Measurements from ENCODE around the gene OR10V1. TPM values are rescaled to one million over a fixed set of nuclear protein-coding genes. Genes with fewer than 3 reads are reported as not detected.

OR10V1 gene
- total and polyA plus RNA-seq, 2 experiments from 2014 or later, result not detected

- H3K79me2 ChIP-seq (replicated peaks; ENCODE audit: insufficient read depth), result no peaks in the 10 kb centered on the region
- H3K4me2 ChIP-seq, result no peak overlapping the region
- no peaks in the 10 kb centered on the region for H4K20me1 ChIP-seq (replicated peaks; ENCODE audit: insufficient read depth)
- no peaks in the 10 kb centered on the region for H3K4me1 Mint-ChIP-seq
- no peaks in the 10 kb centered on the region for H3K4me1 ChIP-seq (ENCODE audit: insufficient read depth)
- H3K4me3 Mint-ChIP-seq, result no peak overlapping the region
- no peak for ATAC-seq
- H3K9me3 Mint-ChIP-seq, result no peaks in the 10 kb centered on the region
- no peak overlapping the region for H3K27ac ChIP-seq (ENCODE audit: low read depth)
- no peaks in the 10 kb centered on the region for H3K27me3 ChIP-seq (ENCODE audit: insufficient read depth)
- no peak overlapping the region for H3K27ac Mint-ChIP-seq
- H3K36me3 Mint-ChIP-seq (ENCODE audit: low read depth), result no peaks in the 10 kb centered on the region
- H2AFZ ChIP-seq, result no peak overlapping the region
- H3K36me3 ChIP-seq (ENCODE audit: insufficient read depth), result no peaks in the 10 kb centered on the region
- TF ChIP-seq ZNF331 (CRISPR knock-in tag; IDR thresholded peaks at IDR 0.05; ENCODE audit: low read depth) (no peak), EZH2 (IDR thresholded peaks at IDR 0.05; ENCODE audit: low read depth, unreplicated experiment) (no peak), POLR2AphosphoS5 (IDR thresholded peaks at IDR 0.05; ENCODE audit: low read depth) (no peak), ZNF114 (CRISPR knock-in tag; IDR thresholded peaks at IDR 0.05) (no peak), CREB1 (CRISPR knock-in tag; IDR thresholded peaks at IDR 0.05; ENCODE audit: low read depth) (no peak)
- TF ChIP-seq, protein P1, sequence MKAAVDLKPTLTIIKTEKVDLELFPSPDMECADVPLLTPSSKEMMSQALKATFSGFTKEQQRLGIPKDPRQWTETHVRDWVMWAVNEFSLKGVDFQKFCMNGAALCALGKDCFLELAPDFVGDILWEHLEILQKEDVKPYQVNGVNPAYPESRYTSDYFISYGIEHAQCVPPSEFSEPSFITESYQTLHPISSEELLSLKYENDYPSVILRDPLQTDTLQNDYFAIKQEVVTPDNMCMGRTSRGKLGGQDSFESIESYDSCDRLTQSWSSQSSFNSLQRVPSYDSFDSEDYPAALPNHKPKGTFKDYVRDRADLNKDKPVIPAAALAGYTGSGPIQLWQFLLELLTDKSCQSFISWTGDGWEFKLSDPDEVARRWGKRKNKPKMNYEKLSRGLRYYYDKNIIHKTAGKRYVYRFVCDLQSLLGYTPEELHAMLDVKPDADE (IDR thresholded peaks at IDR 0.05), result no peak
- H3F3A ChIP-seq (replicated peaks; ENCODE audit: low read depth), result no peaks in the 10 kb centered on the region
- 0 out of 2 replicates have a peak, but pooled peaks cover 7% of the 10 kb centered on the region for H3K9me2 ChIP-seq (ENCODE audit: insufficient read depth)
- no peak overlapping the region for H3K4me3 ChIP-seq
- peaks cover 2% of the 10 kb centered on the region for H3K27me3 Mint-ChIP-seq (ENCODE audit: insufficient read depth, low read depth, poor library complexity)
- no peak for DNase-seq (ENCODE audit: low spot score)
Measured at GRCh38 chr11:59724066-59724465, 10.4 kb upstream of the OR10V1 start.

GRCh38 chr11:59719556-59719955 is 5.9 kb upstream of the OR10V1 start:
- H3K4me3 Mint-ChIP-seq, result no peak overlapping the region
- Histone ChIP-seq H3K79me2 (replicated peaks; ENCODE audit: insufficient read depth) (no peaks in the 10 kb centered on the region), H3F3A (replicated peaks; ENCODE audit: low read depth) (no peaks in the 10 kb centered on the region), H3K27me3 (ENCODE audit: insufficient read depth) (no peaks in the 10 kb centered on the region), H3K4me3 (no peak overlapping the region), H4K20me1 (replicated peaks; ENCODE audit: insufficient read depth) (no peaks in the 10 kb centered on the region), H3K9me2 (ENCODE audit: insufficient read depth) (no peaks in the 10 kb centered on the region), H3K4me2 (no peak overlapping the region), H3K36me3 (ENCODE audit: insufficient read depth) (no peaks in the 10 kb centered on the region), H2AFZ (no peak overlapping the region), H3K4me1 (ENCODE audit: insufficient read depth) (no peaks in the 10 kb centered on the region), H3K27ac (ENCODE audit: low read depth) (no peak overlapping the region)
- TF ChIP-seq ZNF331 (CRISPR knock-in tag; IDR thresholded peaks at IDR 0.05; ENCODE audit: low read depth) (no peak), ZNF114 (CRISPR knock-in tag; IDR thresholded peaks at IDR 0.05) (no peak), EZH2 (IDR thresholded peaks at IDR 0.05; ENCODE audit: low read depth, unreplicated experiment) (no peak), EZH2phosphoT487 (IDR thresholded peaks at IDR 0.05; ENCODE audit: unreplicated experiment) (no peak), STAT1 (IDR thresholded peaks at IDR 0.05; ENCODE audit: unreplicated experiment) (no peak), CTCF (conservative IDR thresholded peaks at IDR 0.05; ENCODE audit: low read depth in 2 of 2) (no peak), JUNB (IDR thresholded peaks at IDR 0.05; ENCODE audit: unreplicated experiment) (no peak)
- no peaks in the 10 kb centered on the region for H3K27me3 Mint-ChIP-seq (ENCODE audit: insufficient read depth, low read depth, poor library complexity)
- DNase-seq (ENCODE audit: low spot score), result no peak
- H3K4me1 Mint-ChIP-seq, result no peaks in the 10 kb centered on the region
- no peak overlapping the region for H3K27ac Mint-ChIP-seq
- no peak for ATAC-seq
- H3K36me3 Mint-ChIP-seq (ENCODE audit: low read depth), result no peaks in the 10 kb centered on the region
- no peaks in the 10 kb centered on the region for H3K9me3 Mint-ChIP-seq
